Measurements from ENCODE around the gene MON1A.
"Not testable (repeated sequence)": the region's sequence is repeated elsewhere in the genome, so short reads cannot be mapped to it uniquely, and the experiment has no call there.

MON1A gene

DNA sequence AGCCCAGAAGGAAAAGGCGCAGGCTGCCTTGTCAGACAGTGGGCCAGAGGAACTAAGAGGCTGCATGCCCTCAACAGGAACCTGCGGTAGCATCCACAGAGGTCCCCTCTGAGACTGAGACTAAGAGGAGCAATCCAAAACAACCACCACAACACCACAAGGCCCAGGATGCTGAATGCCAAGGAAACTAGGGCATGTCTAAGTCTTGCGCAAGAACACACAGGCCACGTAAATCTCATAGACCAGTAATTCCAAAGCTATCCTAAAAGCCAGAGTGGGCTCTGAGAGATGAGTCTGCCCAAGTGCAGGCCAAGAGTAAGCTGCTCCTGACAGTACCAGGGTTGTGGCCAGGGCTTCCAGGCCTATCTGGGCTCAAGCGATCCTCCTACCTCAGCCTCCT lies 12.9 kb downstream of the MON1A start:
- peak; percentile 32 for DNase-seq

DNA sequence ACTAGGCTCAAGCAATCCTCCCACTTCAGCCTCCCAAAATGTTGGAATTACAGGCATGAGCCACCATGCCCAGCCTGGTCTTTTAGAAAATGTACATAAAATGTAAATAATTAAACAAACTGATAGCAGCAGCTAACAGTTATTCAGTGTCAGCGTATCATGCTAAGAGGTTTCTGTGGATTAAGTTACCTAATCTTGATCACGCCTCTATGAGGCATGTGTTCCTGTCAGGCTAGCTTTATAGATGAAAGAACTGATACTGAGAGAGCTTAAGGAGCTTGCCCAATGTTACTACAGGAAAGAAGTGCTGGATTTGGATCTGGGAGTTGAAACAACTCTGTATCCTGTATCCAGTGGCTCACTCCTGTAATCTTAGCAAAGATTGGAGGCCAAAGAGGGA lies 14.7 kb downstream of the MON1A start:
- DNase-seq, result no peak

GRCh38 chr3:49912881-49913281 lies 16.7 kb downstream of the MON1A start:
- no peak for DNase-seq

DNA sequence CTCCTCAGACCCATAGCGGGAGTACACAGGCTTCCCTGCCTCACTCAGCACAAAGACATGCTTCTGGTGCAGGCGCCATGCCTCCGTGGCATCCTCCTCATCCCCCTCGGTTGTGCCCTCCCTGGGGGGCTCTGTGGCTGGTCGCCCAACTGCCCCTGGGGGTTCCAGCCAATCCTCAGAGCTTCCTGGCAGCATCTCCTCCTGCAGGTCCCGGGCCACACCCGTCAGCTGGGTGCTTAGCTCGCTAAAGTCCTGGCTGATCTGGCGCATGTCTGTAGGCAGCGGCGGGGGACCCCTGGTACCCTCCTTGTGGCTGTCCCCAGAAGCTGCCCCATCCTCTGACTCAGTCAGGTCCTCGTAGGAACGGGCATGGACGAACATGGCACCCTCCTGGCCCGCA lies 18.0 kb downstream of the MON1A start:
- no peak for DNase-seq

DNA sequence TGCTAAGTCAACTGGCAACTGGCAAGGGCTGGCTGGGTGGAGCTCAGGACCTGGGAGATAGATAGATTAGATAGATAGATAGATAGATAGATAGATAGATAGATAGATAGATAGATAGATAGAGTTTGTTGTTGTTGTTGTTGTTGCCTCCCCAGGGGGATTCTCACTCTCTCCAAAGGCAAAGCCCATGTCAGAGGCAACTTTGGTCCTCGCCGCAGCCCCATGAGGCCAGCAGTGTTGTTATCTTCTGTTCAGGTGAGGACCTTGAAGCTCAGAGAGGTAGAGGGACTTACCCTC lies 18.5 kb downstream of the MON1A start:
- DNase-seq, result no peak

DNA sequence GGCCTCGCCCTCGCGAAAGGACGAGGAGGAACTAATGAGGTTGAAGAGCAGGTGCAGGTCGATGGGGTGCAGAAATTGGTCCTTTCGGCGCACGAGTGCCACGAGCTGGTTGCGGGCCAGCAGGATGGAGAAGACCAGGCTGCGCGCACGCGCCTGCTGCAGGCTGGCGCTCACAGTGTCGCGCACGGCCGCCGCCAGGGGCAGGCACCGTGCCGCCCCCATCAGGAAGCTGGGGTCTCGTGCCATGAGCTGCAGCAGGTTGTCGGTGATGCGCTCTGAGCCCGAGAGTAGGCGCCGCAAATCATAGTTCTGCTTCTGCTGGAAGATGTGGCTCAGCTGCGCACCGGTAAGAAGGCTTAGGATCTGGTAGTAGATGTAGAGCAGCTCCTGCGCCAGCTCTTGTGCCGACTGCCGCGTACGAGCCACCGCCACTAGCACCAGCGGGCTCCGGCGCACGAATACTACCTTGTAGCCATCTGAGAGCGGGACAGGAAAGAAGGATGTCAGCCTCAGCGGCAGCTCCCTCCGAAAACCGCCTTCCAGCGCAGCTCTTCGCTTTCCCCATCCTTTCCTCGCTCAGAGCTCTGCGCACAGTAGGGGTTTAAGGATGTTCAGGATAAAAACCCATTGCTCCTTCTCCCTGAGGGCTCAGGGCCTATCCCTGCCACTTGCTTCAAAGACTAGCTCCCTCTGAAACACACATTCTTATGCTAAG lies 19.0 kb downstream of the MON1A start:
- DNase-seq, result no peak

DNA sequence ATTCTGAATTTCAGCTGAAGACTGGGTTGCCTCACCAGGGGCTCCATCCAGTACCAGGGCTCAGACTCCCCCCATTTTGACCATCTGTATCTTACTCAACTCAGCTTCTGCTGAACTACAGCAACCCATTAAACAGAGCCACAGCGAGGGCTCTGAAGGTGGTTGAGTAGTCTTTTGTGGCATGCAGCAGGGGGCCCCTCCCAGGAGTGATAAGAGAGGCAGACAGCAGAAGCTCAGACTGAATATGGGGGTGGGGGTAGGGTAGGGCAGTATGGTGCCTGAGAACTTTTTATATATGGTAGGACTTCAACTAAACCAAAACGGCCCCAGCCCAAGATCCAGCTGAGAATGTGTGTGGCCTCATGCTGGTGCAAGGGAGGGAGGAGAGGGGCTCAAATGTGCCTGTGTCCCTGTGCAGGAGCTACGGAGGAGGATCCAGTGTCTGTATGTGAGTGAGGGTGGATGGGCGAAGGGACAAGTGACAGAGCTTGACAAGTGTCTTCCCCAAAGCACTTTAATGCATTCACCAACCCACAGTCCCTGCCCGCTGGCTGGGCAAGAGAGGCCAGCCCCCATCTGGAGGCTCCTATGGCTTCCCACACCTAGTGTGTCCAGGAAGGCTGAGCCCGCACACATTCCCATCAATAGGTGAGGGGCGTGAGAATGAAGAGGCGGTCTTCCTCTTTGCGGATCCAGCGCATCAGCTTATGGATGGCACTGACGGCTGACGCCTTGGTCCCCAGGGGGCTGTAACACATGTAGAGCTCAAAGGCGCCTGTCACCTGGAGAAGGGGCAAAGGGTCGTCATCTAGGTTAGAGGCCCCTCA lies 21.0 kb downstream of the MON1A start:
- DNase-seq, result no peak

DNA sequence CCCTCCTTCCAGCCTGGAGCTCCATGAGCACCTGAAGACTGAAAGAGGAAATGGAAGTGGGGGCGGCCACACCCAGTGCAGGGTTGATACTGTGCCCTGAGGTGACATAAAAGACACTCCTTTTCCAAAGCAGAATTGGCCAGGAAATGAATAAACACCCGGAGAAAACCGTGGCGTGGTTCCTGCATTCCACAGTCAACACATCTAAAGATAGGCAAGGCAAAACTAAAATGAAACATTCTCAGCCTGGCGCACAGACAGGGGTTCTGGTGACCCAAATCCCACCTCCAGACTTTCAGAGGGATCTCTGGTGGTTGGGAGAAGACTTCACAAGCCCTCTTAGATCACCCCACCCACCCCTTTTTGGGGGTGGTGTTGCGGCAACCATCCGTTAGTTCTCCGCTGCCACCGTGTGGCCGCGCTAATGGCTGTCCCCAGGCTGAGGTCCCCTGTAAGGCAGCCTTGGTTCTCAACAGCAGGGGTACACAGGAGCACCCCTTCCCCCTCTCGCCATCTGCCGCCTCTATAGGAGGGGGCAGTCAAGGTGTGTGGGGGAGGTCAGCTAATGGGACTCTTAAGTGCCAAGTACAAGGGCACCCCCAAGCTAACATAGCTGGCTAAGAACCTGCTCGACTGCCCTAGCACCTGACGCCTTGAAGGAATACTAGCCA lies 23.4 kb downstream of the MON1A start:
- DNase-seq, result peak; percentile 43

DNA sequence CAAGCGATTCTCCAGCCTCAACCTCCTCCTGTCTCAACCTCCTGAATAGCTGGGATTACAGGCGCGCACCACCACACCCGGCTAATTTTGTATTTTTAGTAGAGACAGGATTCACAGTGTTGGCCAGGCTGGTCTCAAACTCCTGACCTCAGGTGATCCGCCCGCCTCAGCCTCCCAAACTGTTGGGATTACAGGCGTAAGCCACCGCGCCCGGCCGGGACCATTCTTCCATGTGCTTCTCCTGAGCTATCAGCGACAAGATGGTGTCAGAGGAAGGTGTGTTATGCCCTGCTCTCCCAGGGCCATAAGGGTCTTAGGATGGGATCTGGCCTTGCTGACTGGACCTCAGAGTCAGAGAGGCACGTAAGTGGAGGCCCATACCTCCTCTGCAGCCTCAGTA lies 25.2 kb downstream of the MON1A start:
- not testable (repeated sequence) for DNase-seq

DNA sequence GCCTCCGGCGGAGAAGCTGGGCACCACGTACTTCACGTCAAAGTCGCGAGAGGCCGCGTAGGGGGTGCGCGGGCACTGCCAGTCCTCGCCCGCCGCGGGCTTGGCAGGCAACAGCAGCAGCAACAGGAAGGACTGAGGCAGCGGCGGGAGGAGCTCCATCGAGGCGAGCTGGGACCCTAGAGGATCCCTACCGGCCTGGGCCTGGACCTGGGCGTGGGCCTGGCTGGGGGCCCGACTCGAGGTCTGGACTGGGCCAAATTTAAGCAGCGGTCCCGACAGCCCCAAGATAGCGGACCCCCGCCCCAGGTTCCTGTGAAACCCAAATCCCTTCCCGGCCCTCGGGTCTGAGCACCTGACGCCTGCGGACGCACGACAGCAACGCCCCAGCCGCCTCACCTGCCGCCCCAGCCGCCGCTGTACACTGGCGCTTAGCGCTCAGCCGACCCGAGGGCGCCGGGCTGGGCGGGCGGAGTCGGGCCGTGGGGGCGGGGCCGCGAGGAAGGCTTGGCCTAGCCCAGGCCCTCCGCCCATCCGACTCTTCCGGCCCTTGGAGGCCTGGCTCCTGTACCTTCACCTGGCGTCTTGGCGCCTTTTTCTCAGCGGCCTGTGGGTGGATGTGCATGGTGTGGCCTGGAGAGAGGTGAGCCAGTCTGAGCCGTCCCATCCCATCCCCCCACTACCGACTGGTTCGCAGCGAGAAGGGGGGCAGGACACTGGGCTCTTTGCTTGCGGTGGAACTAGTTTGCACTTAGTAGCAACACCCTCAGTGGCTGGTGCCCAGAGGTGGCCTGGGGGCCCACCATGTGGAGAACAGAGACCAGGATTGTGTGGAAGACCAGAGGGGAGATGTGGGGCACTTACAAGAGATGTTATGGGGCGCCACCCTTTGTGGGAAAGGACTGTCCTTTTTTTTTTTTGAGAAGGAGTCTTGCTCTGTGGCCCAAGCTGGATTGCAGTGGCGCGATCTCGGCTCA lies 25.9 kb downstream of the MON1A start, which contains the start of gene MST1R:
Gene MST1R, minus strand, starts transcription at position 423 of the 974 bp plus-strand sequence. Its CDS starts 264 bp downstream, at position 159.
- peak; percentile 19 for DNase-seq

GRCh38 chr3:49902511-49903345 lies 26.9 kb downstream of the MON1A start:
- no peak for DNase-seq

- no peak for DNase-seq
Measured at GRCh38 chr3:49901366-49902339, 28.0 kb downstream of the MON1A start.

- no peak for DNase-seq
Measured at GRCh38 chr3:49900491-49901153, 29.0 kb downstream of the MON1A start.

- peak; percentile 18 for DNase-seq
Measured at GRCh38 chr3:49899815-49900214, 29.8 kb downstream of the MON1A start.

DNA sequence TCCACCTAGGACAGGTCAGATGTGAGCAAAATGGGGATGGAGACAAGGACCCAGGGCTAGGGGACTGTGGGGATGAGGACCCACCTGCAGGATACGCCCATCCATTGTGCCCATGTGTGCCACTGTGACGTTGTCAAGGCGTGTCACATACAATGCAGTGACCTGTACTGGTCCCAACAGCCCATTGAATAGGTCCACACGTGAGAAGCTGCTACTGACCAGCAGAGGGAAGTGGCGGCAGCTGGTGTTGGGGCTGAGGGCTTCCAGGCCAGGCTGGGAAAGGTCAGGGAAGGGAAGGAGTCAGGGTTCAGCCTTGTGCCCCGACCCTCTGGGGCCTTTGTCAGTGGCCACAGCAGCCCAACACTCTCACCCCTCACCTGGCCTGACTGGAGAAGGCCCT lies 30.6 kb downstream of the MON1A start:
- DNase-seq, result no peak

DNA sequence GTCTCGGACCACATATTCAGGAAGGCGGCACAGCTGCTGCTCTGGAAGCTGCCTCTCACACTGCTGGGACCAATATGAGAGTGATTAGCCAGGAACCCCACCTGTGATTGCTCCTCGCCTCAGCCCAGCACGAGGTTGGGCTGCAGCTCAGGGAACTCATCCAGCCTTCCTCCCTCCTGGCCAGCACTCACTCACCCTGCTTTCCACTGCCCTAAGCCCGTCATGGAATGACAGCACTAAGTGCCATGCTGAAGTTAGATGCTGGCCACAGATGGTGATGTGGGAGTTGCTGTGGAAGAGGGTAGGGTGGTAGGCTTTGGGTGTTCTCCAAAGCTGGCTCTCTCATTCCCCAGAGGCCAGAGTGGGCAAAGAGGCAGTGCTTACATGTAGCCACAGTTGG lies 33.3 kb downstream of the MON1A start:
- no peak for DNase-seq

DNA sequence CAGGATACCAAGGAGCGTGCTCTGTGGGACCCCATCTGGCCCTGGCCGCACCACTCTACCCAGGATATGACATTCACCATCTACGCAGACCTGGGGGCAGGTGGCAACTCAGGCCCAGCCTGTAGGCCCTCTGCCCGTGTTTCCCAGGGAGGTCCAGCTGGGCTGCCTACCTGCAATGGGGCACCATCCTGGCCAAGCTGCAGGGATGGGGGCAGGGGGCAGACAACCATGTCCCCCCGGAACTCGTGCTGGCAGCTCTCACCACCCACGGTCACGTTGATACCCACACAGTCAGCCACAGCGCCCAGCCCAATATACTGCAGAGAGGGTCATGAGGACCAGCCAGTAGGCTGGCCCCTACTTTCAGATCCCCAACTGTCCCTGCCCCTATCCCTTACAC lies 33.8 kb downstream of the MON1A start:
- DNase-seq, result no peak

GRCh38 chr3:49889296-49889695 lies 40.3 kb downstream of the MON1A start:
- DNase-seq, result no peak

GRCh38 chr3:49886922-49887265 lies 42.7 kb downstream of the MON1A start:
- no peak for DNase-seq

- no peak for DNase-seq
Measured at GRCh38 chr3:49883998-49884397, 45.6 kb downstream of the MON1A start.
